LHCN-M2 (cell line): ENCODE results near the gene ZNF426. TPM values are rescaled to one million over a fixed set of nuclear protein-coding genes. Genes with fewer than 3 reads are reported as not detected.

Source experiments
- DNase-seq: peaks from one replicate; pipeline ENCODE4 v3.0.0-alpha.2; 2012; ENCODE audit warnings: low read depth
- total RNA-seq: library from RNA; depleted of rRNA; stranded (reverse); fragments of >200 nt; gene quantifications from 2 replicates; pipeline ENCODE4 v1.2.3, GENCODE V29; 2014; rRNA removed

Gene ZNF426
- total RNA-seq, 1 experiment from 2014 or later = 13.9 TPM

GRCh38 chr19:9498183-9498902, 40.1 kb downstream of the ZNF426 start, which contains the start of gene ZNF560:
ZNF560 (minus strand) TSS chr19:9498616; CDS start chr19:9475313, 23,303 bp downstream.
- DNase-seq = no peak

- no peak for DNase-seq
Observed at GRCh38 chr19:9494096-9494495, 44.3 kb downstream of the ZNF426 start.

- no peak for DNase-seq
Observed at GRCh38 chr19:9487016-9487415, 51.4 kb downstream of the ZNF426 start.

- DNase-seq = no peak
Observed at GRCh38 chr19:9485140-9485539, 53.3 kb downstream of the ZNF426 start.

- DNase-seq = no peak
Observed at GRCh38 chr19:9474975-9475374, 63.5 kb downstream of the ZNF426 start.

Other genes with a start within 250 kb of the ZNF426 start
- gene ZNF699, start 228.8 kb downstream of the ZNF426 start, total RNA-seq = 13.9 and 34.0 TPM in 2 replicates
- 6.2 and 8.0 TPM in 2 replicates for gene ZNF559, start 214.5 kb downstream of the ZNF426 start, total RNA-seq
- 1.3 and 2.2 TPM in 2 replicates for gene ZNF177, start 175.6 kb downstream of the ZNF426 start, total RNA-seq
- 10.8 and 12.9 TPM in 2 replicates for gene ZNF266, start 103.1 kb downstream of the ZNF426 start, total RNA-seq
- not detected in 2 replicates for gene ZNF560, start 40.0 kb downstream of the ZNF426 start, total RNA-seq
- 30.4 and 34.3 TPM in 2 replicates for gene ZNF121, start 45.9 kb upstream of the ZNF426 start, total RNA-seq
- gene ZNF561, start 82.6 kb upstream of the ZNF426 start, total RNA-seq = 31.6 and 37.3 TPM in 2 replicates
- 22.7 and 26.2 TPM in 2 replicates for gene ZNF562, start 136.5 kb upstream of the ZNF426 start, total RNA-seq
- gene ZNF846, start 230.1 kb upstream of the ZNF426 start, total RNA-seq = 3.5 and 4.6 TPM in 2 replicates